CD4-positive, alpha-beta T cell treated with Interleukin-21 for 1 hour (primary cell): ENCODE measurements around the gene IL12RB2.
"Not testable (repeated sequence)": the region's sequence is repeated elsewhere in the genome, so short reads cannot be mapped to it uniquely, and the experiment has no call there.

Experiments
- DNase-seq: peaks from one replicate; pipeline ENCODE4 v3.0.0-alpha.2; 2020

IL12RB2 gene

GRCh38 chr1:67352211-67352610 lies 44.5 kb downstream of the IL12RB2 start:
- DNase-seq, result no peak

- DNase-seq, result no peak
Observed at GRCh38 chr1:67355745-67356424, 48.2 kb downstream of the IL12RB2 start.

GRCh38 chr1:67359592-67359991 lies 51.9 kb downstream of the IL12RB2 start:
- no peak for DNase-seq

- no peak for DNase-seq
Observed at GRCh38 chr1:67361641-67362040, 54.0 kb downstream of the IL12RB2 start.

GRCh38 chr1:67367370-67368045 lies 59.8 kb downstream of the IL12RB2 start:
- DNase-seq, result no peak

- no peak for DNase-seq
Observed at GRCh38 chr1:67368046-67368514, 60.4 kb downstream of the IL12RB2 start.

- DNase-seq, result no peak
Observed at GRCh38 chr1:67371043-67371442, 63.4 kb downstream of the IL12RB2 start.

GRCh38 chr1:67371681-67372080 lies 64.0 kb downstream of the IL12RB2 start:
- no peak for DNase-seq

- DNase-seq, result no peak
Observed at GRCh38 chr1:67372136-67372535, 64.5 kb downstream of the IL12RB2 start.

GRCh38 chr1:67372898-67373297 lies 65.2 kb downstream of the IL12RB2 start:
- DNase-seq, result no peak

- no peak for DNase-seq
Observed at GRCh38 chr1:67376381-67376780, 68.7 kb downstream of the IL12RB2 start.

GRCh38 chr1:67377253-67377652 lies 69.6 kb downstream of the IL12RB2 start:
- DNase-seq, result no peak

- DNase-seq, result no peak
Observed at GRCh38 chr1:67381154-67381553, 73.5 kb downstream of the IL12RB2 start.

- no peak for DNase-seq
Observed at GRCh38 chr1:67382292-67382691, 74.6 kb downstream of the IL12RB2 start.

- DNase-seq, result no peak
Observed at GRCh38 chr1:67383999-67384638, 76.4 kb downstream of the IL12RB2 start.

- no peak for DNase-seq
Observed at GRCh38 chr1:67390041-67390887, 82.6 kb downstream of the IL12RB2 start.

GRCh38 chr1:67393240-67393639 lies 85.6 kb downstream of the IL12RB2 start:
- no peak for DNase-seq

GRCh38 chr1:67393737-67394136 lies 86.1 kb downstream of the IL12RB2 start:
- DNase-seq, result no peak

GRCh38 chr1:67394548-67394947 lies 86.9 kb downstream of the IL12RB2 start:
- no peak for DNase-seq

- no peak for DNase-seq
Observed at GRCh38 chr1:67399199-67399993, 91.7 kb downstream of the IL12RB2 start.

- DNase-seq, result not testable (repeated sequence)
Observed at GRCh38 chr1:67400029-67400786, 92.5 kb downstream of the IL12RB2 start.
